ENCODE measurements around the gene PDE3A.

GRCh38 chr12:20383612-20384011, 15.3 kb downstream of the PDE3A start:
- TF ChIP-seq, protein P1, sequence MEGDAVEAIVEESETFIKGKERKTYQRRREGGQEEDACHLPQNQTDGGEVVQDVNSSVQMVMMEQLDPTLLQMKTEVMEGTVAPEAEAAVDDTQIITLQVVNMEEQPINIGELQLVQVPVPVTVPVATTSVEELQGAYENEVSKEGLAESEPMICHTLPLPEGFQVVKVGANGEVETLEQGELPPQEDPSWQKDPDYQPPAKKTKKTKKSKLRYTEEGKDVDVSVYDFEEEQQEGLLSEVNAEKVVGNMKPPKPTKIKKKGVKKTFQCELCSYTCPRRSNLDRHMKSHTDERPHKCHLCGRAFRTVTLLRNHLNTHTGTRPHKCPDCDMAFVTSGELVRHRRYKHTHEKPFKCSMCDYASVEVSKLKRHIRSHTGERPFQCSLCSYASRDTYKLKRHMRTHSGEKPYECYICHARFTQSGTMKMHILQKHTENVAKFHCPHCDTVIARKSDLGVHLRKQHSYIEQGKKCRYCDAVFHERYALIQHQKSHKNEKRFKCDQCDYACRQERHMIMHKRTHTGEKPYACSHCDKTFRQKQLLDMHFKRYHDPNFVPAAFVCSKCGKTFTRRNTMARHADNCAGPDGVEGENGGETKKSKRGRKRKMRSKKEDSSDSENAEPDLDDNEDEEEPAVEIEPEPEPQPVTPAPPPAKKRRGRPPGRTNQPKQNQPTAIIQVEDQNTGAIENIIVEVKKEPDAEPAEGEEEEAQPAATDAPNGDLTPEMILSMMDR (IDR thresholded peaks at IDR 0.05 in 4 of 5, conservative IDR thresholded peaks at IDR 0.05 in 1 of 5): no peak
- no peak for TF ChIP-seq POLR2A (IDR thresholded peaks at IDR 0.05)

All from gastrocnemius medialis (tissue), 4 donors.